ACHN (cell line): ENCODE data around the gene RAPGEF1.
A peak's percentile ranks its signal among the peaks of the same experiment; 100 is the strongest.

Experiments used
- DNase-seq: peaks from one replicate; pipeline ENCODE4 v3.0.0-alpha.2; 2015
- in situ Hi-C: cut with HindIII; loops from 2 replicates; pipeline ENCODE4 v1.10.0; 2017; ENCODE audit warnings: low sequenced_read_pairs, low pct_ligation_motif_present, low pct_unique_long_range_greater_than_20kb

Gene RAPGEF1

GRCh38 chr9:131546336-131547084, 193.4 kb downstream of the RAPGEF1 start:
- DNase-seq = no peak
- in situ Hi-C loops = no loop called here

- no peak for DNase-seq
- in situ Hi-C loops = no loop called here
Observed at GRCh38 chr9:131545786-131546335, 194.0 kb downstream of the RAPGEF1 start.

- peak; percentile 75 for DNase-seq
- in situ Hi-C loops = no loop called here
Observed at GRCh38 chr9:131545003-131545785, 194.7 kb downstream of the RAPGEF1 start, which contains the start of gene PRRT1B. PRRT1B (plus strand) TSS chr9:131545523; CDS start chr9:131545616, 93 bp downstream.

- peak; percentile 17 for DNase-seq
- in situ Hi-C loops = no loop called here
Observed at GRCh38 chr9:131543141-131543540, 196.7 kb downstream of the RAPGEF1 start.

GRCh38 chr9:131539223-131539923, 200.5 kb downstream of the RAPGEF1 start:
- no peak for DNase-seq
- in situ Hi-C loops = no loop called here

GRCh38 chr9:131537946-131538345, 201.9 kb downstream of the RAPGEF1 start:
- in situ Hi-C loops = no loop called here
- DNase-seq = no peak

GRCh38 chr9:131534721-131535237, 205.1 kb downstream of the RAPGEF1 start:
- no peak for DNase-seq
- in situ Hi-C loops = no loop called here

- DNase-seq = peak; percentile 67
- in situ Hi-C loops = no loop called here
Observed at GRCh38 chr9:131530920-131531832, 208.7 kb downstream of the RAPGEF1 start, which contains the start of gene UCK1. UCK1 (minus strand) TSS chr9:131531263; CDS start chr9:131531174, 89 bp downstream.

GRCh38 chr9:131530546-131530919, 209.3 kb downstream of the RAPGEF1 start:
- DNase-seq = peak; percentile 56
- in situ Hi-C loops = no loop called here

GRCh38 chr9:131529597-131530545, 210.0 kb downstream of the RAPGEF1 start:
- in situ Hi-C loops = no loop called here
- DNase-seq = no peak

GRCh38 chr9:131528886-131529505, 210.9 kb downstream of the RAPGEF1 start:
- in situ Hi-C loops = no loop called here

GRCh38 chr9:131528186-131528585, 211.7 kb downstream of the RAPGEF1 start:
- no peak for DNase-seq
- in situ Hi-C loops = no loop called here

More at GRCh38 chr9:131528886-131529505, 210.9 kb downstream of the RAPGEF1 start:
- DNase-seq = no peak
